Esophagus squamous epithelium (tissue), 5 donors: Measurements from ENCODE around the gene PPA1. TPM values are rescaled to one million over a fixed set of nuclear protein-coding genes. Genes with fewer than 3 reads are reported as not detected.

Experiments used
- DNase-seq: peaks from one replicate; lab custom pipeline; 2025; lab: John Stamatoyannopoulos, UW
- H3K27ac ChIP-seq, 4 donors: fragments of 200-600 bp; sonication (generic); one replicate each; pipeline ENCODE4 v1.5.1; 2016 to 2019; ENCODE audit warnings: mild to moderate bottlenecking in 1 of 4
- H3K27me3 ChIP-seq, 4 donors: fragments of 200-600 bp; sonication (generic); 1 replicate in 3 of 4; 2 replicates in 1 of 4; pipeline versions ENCODE4 v1.5.1 to v1.6.0; 2017 to 2021; ENCODE audit warnings: antibody characterized with exemption in 1 of 4
- H3K36me3 ChIP-seq, 3 donors: fragments of 200-600 bp; sonication (generic); one replicate each; pipeline ENCODE4 v1.5.1; 2016 to 2019
- H3K4me1 ChIP-seq, 3 donors: fragments of 200-600 bp; sonication (generic); one replicate each; pipeline ENCODE4 v1.5.1; 2017 to 2019
- H3K4me3 ChIP-seq, 4 donors: fragments of 200-600 bp; sonication (generic); 1 replicate in 3 of 4; 2 replicates in 1 of 4; pipeline ENCODE4 v1.5.1; 2016 to 2019; ENCODE audit warnings: mild to moderate bottlenecking in 2 of 4, moderate library complexity in 1 of 4
- H3K9me3 ChIP-seq, 3 donors: fragments of 200-600 bp; sonication (generic); one replicate each; pipeline ENCODE4 v1.5.1; 2016 to 2019
- CTCF ChIP-seq, 6 experiments: fragments of 450-650 bp in 4 of 6; fragments of 200-600 bp in 2 of 6; sonication (generic) in 2 of 6; IDR thresholded peaks; one replicate each; pipeline ENCODE4 v1.5.1; 2016 to 2019; ENCODE audit warnings: antibody characterized with exemption in 6 of 6, mild to moderate bottlenecking in 4 of 6, moderate library complexity in 4 of 6
- POLR2A ChIP-seq, 4 donors: fragments of 450-650 bp; IDR thresholded peaks; one replicate each; pipeline ENCODE4 v1.6.1; 2017; ENCODE audit warnings: antibody characterized with exemption in 4 of 4, mild to moderate bottlenecking in 4 of 4, moderate library complexity in 3 of 4
- WGBS, 2 donors: methylation state at CpG; one replicate each; pipeline ENCODE4 v1.1.5; 2018; 5-methylcytosine and 5-hydroxymethylcytosine counted together
- intact Hi-C: fragments of 100-400 bp; cut with DNase I; formaldehyde crosslinking; loops from one replicate; pipeline ENCODE4 v1.15.0; 2022
- total RNA-seq, 4 donors: library from RNA; depleted of rRNA; stranded (reverse); fragments of >200 nt; gene quantifications; one replicate each; pipeline ENCODE4 v1.1.0, GENCODE V29; 2016
- donor health status: DM: yes; HTN: yes; CAD: no.

PPA1 gene
- total RNA-seq, 4 donors from 2014 or later, result 129 to 210 (median 157) TPM

GRCh38 chr10:70254778-70255328, 21.6 kb upstream of the PPA1 start:
- Histone ChIP-seq H3K4me3 (peak overlapping the region in 2 of 4 donors; percentile 23 to 47), H3K9me3 (no peaks in the 10 kb centered on the region), H3K4me1 (peaks cover 5 to 15% (median 7%) of the 10 kb centered on the region in 3 donors), H3K27ac (no peak overlapping the region), H3K36me3 (no peaks in the 10 kb centered on the region), H3K27me3 (peaks cover 0 to 82% (median 8%) of the 10 kb centered on the region in 4 donors)
- no CpG with 5 or more reads among the region's 40 CpGs for WGBS, 2 donors
- TF ChIP-seq POLR2A (IDR thresholded peaks at IDR 0.05) (no peak), CTCF (IDR thresholded peaks at IDR 0.05) (no peak)
- intact Hi-C loops, result no loop called here
- DNase-seq, result no peak

GRCh38 chr10:70253878-70254765, 20.9 kb upstream of the PPA1 start:
- peaks cover 5 to 15% (median 7%) of the 10 kb centered on the region in 3 donors for H3K4me1 ChIP-seq
- TF ChIP-seq CTCF (IDR thresholded peaks at IDR 0.05), result no peak
- TF ChIP-seq POLR2A (IDR thresholded peaks at IDR 0.05), result no peak
- no peaks in the 10 kb centered on the region for H3K36me3 ChIP-seq
- no peaks in the 10 kb centered on the region for H3K9me3 ChIP-seq
- no peak for DNase-seq
- 80 to 87% methylated on average over 10 to 11 of the region's 14 CpGs for WGBS, 2 donors
- intact Hi-C loops, result no loop called here
- H3K27ac ChIP-seq, result no peak overlapping the region
- H3K27me3 ChIP-seq, result peaks cover 0 to 87% (median 9%) of the 10 kb centered on the region in 4 donors
- no peak overlapping the region for H3K4me3 ChIP-seq

- peaks cover 5 to 13% (median 7%) of the 10 kb centered on the region in 3 donors for H3K4me1 ChIP-seq
- H3K27ac ChIP-seq, result no peak overlapping the region
- DNase-seq, result no peak
- H3K27me3 ChIP-seq, result peaks cover 0 to 77% (median 9%) of the 10 kb centered on the region in 4 donors
- no peak for TF ChIP-seq CTCF (IDR thresholded peaks at IDR 0.05)
- TF ChIP-seq POLR2A (IDR thresholded peaks at IDR 0.05), result no peak
- H3K9me3 ChIP-seq, result no peaks in the 10 kb centered on the region
- no peaks in the 10 kb centered on the region for H3K36me3 ChIP-seq
- H3K4me3 ChIP-seq, result no peak overlapping the region
- intact Hi-C loops, result no loop called here
- 91% methylated on average over 8 to 9 of the region's 11 CpGs for WGBS, 2 donors
Observed at GRCh38 chr10:70250961-70251680, 17.9 kb upstream of the PPA1 start.

- peaks cover 0 to 56% (median 2%) of the 10 kb centered on the region in 4 donors for H3K27me3 ChIP-seq
- H3K36me3 ChIP-seq, result no peaks in the 10 kb centered on the region
- WGBS, 2 donors, result 53 to 72% methylated on average over 6 of the region's 6 CpGs
- TF ChIP-seq CTCF (IDR thresholded peaks at IDR 0.05) (no peak), POLR2A (IDR thresholded peaks at IDR 0.05) (no peak)
- H3K9me3 ChIP-seq, result no peaks in the 10 kb centered on the region
- no peaks in the 10 kb centered on the region for H3K4me1 ChIP-seq
- no peak overlapping the region for H3K4me3 ChIP-seq
- intact Hi-C loops, result no loop called here
- no peak for DNase-seq
- no peak overlapping the region for H3K27ac ChIP-seq
Observed at GRCh38 chr10:70247360-70247759, 14.1 kb upstream of the PPA1 start.
